Measurements from ENCODE around the gene MAPT.
A peak's percentile ranks its signal among the peaks of the same experiment; 100 is the strongest.

Gene MAPT

DNA sequence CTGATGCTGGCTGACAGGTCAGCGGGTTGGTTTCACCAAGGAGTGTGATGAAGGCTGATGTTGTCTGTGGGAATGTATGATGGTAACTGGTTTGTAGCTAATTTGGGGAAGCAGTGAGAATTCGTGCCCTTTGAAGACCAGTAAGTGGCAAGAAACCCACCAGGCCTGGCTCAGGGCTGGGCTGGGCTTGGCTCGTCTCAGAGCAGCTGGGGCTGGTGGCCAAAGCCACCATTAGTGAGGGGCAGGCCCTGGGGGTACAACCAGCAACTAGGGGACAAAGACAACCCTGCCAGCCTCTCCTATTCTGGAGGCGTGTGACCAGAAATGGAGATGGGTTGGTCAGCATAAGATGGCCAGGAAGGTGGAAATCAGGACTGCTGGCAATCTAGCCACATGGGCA, 91.7 kb downstream of the MAPT start:
- FAIRE-seq, result no peak

GRCh38 chr17:45987706-45988105, 93.4 kb downstream of the MAPT start:
- DNase-seq (ENCODE audit: low spot score) (no peak), FAIRE-seq (no peak)

More for the DNA sequence above, 91.7 kb downstream of the MAPT start:
- no peak for DNase-seq (ENCODE audit: low spot score)

DNA sequence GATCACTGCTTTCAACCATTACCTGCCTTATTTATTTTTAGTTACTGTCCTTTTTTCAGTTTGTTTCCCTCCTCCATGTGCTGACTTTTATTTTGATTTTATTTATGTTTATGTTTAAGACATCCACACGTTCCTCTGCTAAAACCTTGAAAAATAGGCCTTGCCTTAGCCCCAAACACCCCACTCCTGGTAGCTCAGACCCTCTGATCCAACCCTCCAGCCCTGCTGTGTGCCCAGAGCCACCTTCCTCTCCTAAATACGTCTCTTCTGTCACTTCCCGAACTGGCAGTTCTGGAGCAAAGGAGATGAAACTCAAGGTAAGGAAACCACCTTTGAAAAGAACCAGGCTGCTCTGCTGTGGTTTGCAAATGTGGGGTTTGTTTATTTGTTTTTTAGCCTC, 95.4 kb downstream of the MAPT start:
- no peak for FAIRE-seq
- no peak for DNase-seq (ENCODE audit: low spot score)

DNA sequence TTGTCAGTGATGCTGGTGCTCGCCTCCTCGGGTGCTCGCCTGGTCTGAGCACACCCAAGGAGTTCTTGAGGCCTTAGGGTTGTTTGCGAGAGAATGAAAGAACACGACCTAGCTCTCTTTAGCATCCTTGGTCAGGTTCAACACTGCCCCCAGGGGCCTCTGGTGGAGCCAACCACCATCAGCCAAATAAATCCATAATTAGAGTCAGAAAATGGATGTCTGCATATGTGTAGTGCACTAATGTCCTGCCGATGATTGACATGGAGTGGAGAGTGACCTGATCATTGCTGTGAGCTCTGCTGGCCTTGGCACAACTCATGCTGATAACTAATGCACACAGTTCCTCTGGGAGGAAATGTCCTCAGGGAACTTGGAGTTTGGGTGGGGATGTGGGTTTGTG, 96.5 kb downstream of the MAPT start:
- DNase-seq (ENCODE audit: low spot score) (no peak), FAIRE-seq (no peak)

DNA sequence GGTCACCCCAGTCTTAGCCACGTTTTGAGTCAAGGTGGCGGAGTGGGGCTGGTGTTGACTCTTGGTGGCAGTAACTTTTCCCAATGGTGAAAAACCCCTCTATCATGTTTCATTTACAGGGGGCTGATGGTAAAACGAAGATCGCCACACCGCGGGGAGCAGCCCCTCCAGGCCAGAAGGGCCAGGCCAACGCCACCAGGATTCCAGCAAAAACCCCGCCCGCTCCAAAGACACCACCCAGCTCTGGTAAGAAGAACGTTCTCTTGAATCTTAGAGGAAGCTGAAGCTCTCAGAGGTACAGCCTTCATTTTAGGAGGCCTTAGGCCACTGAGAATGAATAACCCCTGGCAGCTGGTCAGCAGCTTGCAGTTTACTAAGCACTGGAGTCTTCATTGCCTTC, 97.0 kb downstream of the MAPT start:
- no peak for DNase-seq (ENCODE audit: low spot score)
- no peak for FAIRE-seq

GRCh38 chr17:45992175-45992574, 97.8 kb downstream of the MAPT start:
- FAIRE-seq (no peak), DNase-seq (ENCODE audit: low spot score) (no peak)

GRCh38 chr17:45992904-45993303, 98.5 kb downstream of the MAPT start:
- DNase-seq (ENCODE audit: low spot score) (no peak), FAIRE-seq (no peak)

DNA sequence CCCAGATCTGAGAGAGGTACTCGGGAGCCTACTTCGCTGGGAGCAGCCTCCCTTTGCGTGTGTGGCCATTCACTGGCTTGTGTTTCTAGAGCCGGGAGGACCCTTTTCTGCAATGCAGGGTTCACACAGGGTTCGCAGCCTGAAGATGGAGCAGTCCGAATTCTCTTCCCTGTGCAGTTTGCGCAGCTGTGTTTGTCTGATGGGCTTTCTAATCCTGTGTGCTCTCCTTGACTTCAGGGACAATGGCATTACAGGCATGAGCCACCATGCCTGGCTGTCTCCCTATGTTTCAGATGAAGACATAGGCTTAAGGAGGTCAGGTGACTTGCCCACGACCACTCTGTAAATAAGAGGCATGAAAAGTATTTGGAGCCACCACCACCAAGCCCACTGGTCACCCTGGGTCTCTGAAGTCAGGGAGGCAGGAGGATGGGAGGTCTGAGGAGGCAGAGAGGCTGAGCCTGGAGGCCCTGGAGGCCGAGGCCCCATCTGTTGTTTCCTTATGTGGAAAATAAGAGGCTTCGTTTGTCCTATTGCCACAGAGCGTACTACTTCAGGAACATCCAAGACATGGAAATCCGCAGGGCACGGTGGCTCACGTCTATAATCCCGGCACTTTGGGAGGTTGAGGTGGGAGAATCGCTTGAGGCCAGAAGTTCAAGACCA, 99.7 kb downstream of the MAPT start:
- no peak for DNase-seq (ENCODE audit: low spot score)
- FAIRE-seq, result no peak

- FAIRE-seq (no peak), DNase-seq (ENCODE audit: low spot score) (no peak)
Observed at GRCh38 chr17:45994987-45995386, 100.6 kb downstream of the MAPT start.

GRCh38 chr17:45995627-45996270, 101.4 kb downstream of the MAPT start:
- FAIRE-seq, result no peak
- DNase-seq (ENCODE audit: low spot score), result no peak

DNA sequence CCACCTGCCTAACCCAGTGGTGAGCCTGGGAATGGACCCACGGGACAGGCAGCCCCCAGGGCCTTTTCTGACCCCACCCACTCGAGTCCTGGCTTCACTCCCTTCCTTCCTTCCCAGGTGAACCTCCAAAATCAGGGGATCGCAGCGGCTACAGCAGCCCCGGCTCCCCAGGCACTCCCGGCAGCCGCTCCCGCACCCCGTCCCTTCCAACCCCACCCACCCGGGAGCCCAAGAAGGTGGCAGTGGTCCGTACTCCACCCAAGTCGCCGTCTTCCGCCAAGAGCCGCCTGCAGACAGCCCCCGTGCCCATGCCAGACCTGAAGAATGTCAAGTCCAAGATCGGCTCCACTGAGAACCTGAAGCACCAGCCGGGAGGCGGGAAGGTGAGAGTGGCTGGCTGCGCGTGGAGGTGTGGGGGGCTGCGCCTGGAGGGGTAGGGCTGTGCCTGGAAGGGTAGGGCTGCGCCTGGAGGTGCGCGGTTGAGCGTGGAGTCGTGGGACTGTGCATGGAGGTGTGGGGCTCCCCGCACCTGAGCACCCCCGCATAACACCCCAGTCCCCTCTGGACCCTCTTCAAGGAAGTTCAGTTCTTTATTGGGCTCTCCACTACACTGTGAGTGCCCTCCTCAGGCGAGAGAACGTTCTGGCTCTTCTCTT, 102.1 kb downstream of the MAPT start:
- no peak for FAIRE-seq
- DNase-seq (ENCODE audit: low spot score), result no peak

DNA sequence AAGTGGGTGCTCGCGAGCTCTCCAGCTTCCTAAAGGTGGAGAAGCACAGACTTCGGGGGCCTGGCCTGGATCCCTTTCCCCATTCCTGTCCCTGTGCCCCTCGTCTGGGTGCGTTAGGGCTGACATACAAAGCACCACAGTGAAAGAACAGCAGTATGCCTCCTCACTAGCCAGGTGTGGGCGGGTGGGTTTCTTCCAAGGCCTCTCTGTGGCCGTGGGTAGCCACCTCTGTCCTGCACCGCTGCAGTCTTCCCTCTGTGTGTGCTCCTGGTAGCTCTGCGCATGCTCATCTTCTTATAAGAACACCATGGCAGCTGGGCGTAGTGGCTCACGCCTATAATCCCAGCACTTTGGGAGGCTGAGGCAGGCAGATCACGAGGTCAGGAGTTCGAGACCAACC, 102.8 kb downstream of the MAPT start:
- no peak for FAIRE-seq
- no peak for DNase-seq (ENCODE audit: low spot score)

- no peak for DNase-seq (ENCODE audit: low spot score)
- no peak for FAIRE-seq
Observed at GRCh38 chr17:45997624-45998023, 103.3 kb downstream of the MAPT start.

DNA sequence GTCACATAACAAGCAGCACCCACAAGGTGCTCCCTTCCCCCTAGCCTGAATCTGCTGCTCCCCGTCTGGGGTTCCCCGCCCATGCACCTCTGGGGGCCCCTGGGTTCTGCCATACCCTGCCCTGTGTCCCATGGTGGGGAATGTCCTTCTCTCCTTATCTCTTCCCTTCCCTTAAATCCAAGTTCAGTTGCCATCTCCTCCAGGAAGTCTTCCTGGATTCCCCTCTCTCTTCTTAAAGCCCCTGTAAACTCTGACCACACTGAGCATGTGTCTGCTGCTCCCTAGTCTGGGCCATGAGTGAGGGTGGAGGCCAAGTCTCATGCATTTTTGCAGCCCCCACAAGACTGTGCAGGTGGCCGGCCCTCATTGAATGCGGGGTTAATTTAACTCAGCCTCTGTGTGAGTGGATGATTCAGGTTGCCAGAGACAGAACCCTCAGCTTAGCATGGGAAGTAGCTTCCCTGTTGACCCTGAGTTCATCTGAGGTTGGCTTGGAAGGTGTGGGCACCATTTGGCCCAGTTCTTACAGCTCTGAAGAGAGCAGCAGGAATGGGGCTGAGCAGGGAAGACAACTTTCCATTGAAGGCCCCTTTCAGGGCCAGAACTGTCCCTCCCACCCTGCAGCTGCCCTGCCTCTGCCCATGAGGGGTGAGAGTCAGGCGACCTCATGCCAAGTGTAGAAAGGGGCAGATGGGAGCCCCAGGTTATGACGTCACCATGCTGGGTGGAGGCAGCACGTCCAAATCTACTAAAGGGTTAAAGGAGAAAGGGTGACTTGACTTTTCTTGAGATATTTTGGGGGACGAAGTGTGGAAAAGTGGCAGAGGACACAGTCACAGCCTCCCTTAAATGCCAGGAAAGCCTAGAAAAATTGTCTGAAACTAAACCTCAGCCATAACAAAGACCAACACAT, 104.9 kb downstream of the MAPT start, which contains the start of gene STH:
STH (plus strand) TSS at position 264 of the 913 bp plus-strand sequence; CDS start at position 294, 30 bp downstream.
- no peak for FAIRE-seq
- DNase-seq (ENCODE audit: low spot score), result no peak

DNA sequence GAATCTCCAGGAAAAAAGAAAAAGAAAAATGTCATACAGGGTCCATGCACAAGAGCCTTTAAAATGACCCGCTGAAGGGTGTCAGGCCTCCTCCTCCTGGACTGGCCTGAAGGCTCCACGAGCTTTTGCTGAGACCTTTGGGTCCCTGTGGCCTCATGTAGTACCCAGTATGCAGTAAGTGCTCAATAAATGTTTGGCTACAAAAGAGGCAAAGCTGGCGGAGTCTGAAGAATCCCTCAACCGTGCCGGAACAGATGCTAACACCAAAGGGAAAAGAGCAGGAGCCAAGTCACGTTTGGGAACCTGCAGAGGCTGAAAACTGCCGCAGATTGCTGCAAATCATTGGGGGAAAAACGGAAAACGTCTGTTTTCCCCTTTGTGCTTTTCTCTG, 105.5 kb downstream of the MAPT start:
- FAIRE-seq, result no peak
- DNase-seq (ENCODE audit: low spot score), result no peak

DNA sequence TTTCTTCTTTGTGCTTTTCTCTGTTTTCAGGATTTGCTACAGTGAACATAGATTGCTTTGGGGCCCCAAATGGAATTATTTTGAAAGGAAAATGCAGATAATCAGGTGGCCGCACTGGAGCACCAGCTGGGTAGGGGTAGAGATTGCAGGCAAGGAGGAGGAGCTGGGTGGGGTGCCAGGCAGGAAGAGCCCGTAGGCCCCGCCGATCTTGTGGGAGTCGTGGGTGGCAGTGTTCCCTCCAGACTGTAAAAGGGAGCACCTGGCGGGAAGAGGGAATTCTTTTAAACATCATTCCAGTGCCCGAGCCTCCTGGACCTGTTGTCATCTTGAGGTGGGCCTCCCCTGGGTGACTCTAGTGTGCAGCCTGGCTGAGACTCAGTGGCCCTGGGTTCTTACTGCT, 105.9 kb downstream of the MAPT start:
- DNase-seq (ENCODE audit: low spot score), result no peak
- FAIRE-seq, result no peak

GRCh38 chr17:46000757-46001156, 106.4 kb downstream of the MAPT start:
- DNase-seq (ENCODE audit: low spot score) (no peak), FAIRE-seq (no peak)

GRCh38 chr17:46001390-46002310, 107.3 kb downstream of the MAPT start:
- DNase-seq (ENCODE audit: low spot score) (no peak), FAIRE-seq (no peak)

GRCh38 chr17:46002311-46002972, 108.1 kb downstream of the MAPT start:
- FAIRE-seq (no peak), DNase-seq (ENCODE audit: low spot score) (peak; percentile 39)

GRCh38 chr17:46002973-46003316, 108.6 kb downstream of the MAPT start:
- no peak for FAIRE-seq

More at GRCh38 chr17:46002973-46003316, 108.6 kb downstream of the MAPT start:
- no peak for DNase-seq (ENCODE audit: low spot score)

All from RCC 7860 (cell line).